H1 (cell line): ENCODE measurements around the gene OR2V2. TPM values are rescaled to one million over a fixed set of nuclear protein-coding genes. Genes with fewer than 3 reads are reported as not detected.

ENCODE experiments used
- CTCF ChIA-PET: fragments of 300-600 bp; sonication (Branson Sonifier 250); formaldehyde crosslinking; loops from one replicate; lab custom pipeline; 2021; ENCODE audit not compliant: partially characterized antibody; lab: Charles Lee
- POLR2A ChIA-PET: fragments of 300-600 bp; sonication (Branson Sonifier 250); formaldehyde crosslinking; loops from one replicate; lab custom pipeline; 2021; ENCODE audit warnings: inconsistent platforms; ENCODE audit not compliant: partially characterized antibody; lab: Charles Lee
- DNase-seq, 2 experiments: peaks; one replicate each; pipeline versions ENCODE4 v3.0.0 to v3.0.0-alpha.2; 2010 to 2022; ENCODE audit warnings: low spot score in 2 of 2, low read depth in 1 of 2, mixed read lengths in 1 of 2
- FAIRE-seq: peaks from 2 replicates; lab custom pipeline; 2011; peaks lifted over from hg19 to GRCh38; lab: Jason Lieb, UNC
- H2AFZ ChIP-seq: 2 replicates; pipeline ENCODE4 v1.8.1; 2012; ENCODE audit warnings: low read length, inconsistent platforms
- H2AK5ac ChIP-seq: 2 replicates; pipeline ENCODE4 v1.6.1; 2013; ENCODE audit warnings: low read depth, low read length
- H2BK120ac ChIP-seq: replicated peaks from 2 replicates; pipeline ENCODE3; 2013; ENCODE audit warnings: low read depth, low read length, inconsistent platforms
- H2BK12ac ChIP-seq: 2 replicates; pipeline ENCODE4 v1.6.1; 2013; ENCODE audit warnings: low read depth, low read length
- H2BK15ac ChIP-seq: 2 replicates; pipeline ENCODE4 v1.6.1; 2013; ENCODE audit warnings: low read length
- H2BK20ac ChIP-seq: 2 replicates; pipeline ENCODE4 v1.6.1; 2013; ENCODE audit warnings: low read length
- H2BK5ac ChIP-seq: 2 replicates; pipeline ENCODE4 v1.6.1; 2013; ENCODE audit warnings: low read depth, low read length
- H3K14ac ChIP-seq: 2 replicates; pipeline ENCODE4 v1.6.1; 2013; ENCODE audit warnings: inconsistent platforms; ENCODE audit not compliant: insufficient read length
- H3K18ac ChIP-seq: 2 replicates; pipeline ENCODE4 v1.6.1; 2013; ENCODE audit warnings: low read length; ENCODE audit errors: extremely low read depth
- H3K23ac ChIP-seq: 2 replicates; pipeline ENCODE4 v1.6.1; 2013; ENCODE audit warnings: inconsistent platforms; ENCODE audit not compliant: insufficient read length
- H3K23me2 ChIP-seq: 2 replicates; pipeline ENCODE4 v1.6.1; 2013; ENCODE audit warnings: low read depth, low read length
- H3K27ac ChIP-seq: 2 replicates; pipeline ENCODE4 v1.6.1; 2011; ENCODE audit warnings: low read depth, low read length, inconsistent platforms
- H3K27me3 ChIP-seq, 4 experiments: replicated peaks in 1 of 4; 1 replicate in 1 of 4; 2 replicates in 3 of 4; pipeline versions ENCODE4 v1.6.1 to v1.8.1; 2011 to 2013; ENCODE audit warnings: low read length in 3 of 4, mild to moderate bottlenecking in 3 of 4, inconsistent platforms in 2 of 4, mixed read lengths in 2 of 4, moderate library complexity in 1 of 4; ENCODE audit not compliant: control insufficient read depth in 3 of 4, insufficient read depth in 3 of 4; ENCODE audit errors: extremely low read depth in 1 of 4
- H3K36me3 ChIP-seq, 4 experiments: 2 replicates each; pipeline versions ENCODE4 v1.6.1 to v1.8.1; 2011 to 2013; ENCODE audit warnings: mild to moderate bottlenecking in 4 of 4, low read length in 3 of 4, moderate library complexity in 2 of 4, control low read depth in 1 of 4, inconsistent platforms in 1 of 4; ENCODE audit not compliant: insufficient read depth in 4 of 4, control insufficient read depth in 2 of 4
- H3K4ac ChIP-seq: replicated peaks from 2 replicates; pipeline ENCODE3; 2013; ENCODE audit warnings: low read length, low read depth, mixed read lengths, inconsistent platforms; ENCODE audit not compliant: insufficient read length
- H3K4me1 ChIP-seq, 4 experiments: replicated peaks in 1 of 4; 1 replicate in 1 of 4; 2 replicates in 3 of 4; pipeline versions ENCODE4 v1.6.1 to v1.8.1; 2011 to 2013; ENCODE audit warnings: low read length in 3 of 4, inconsistent platforms in 2 of 4, mixed read lengths in 1 of 4; ENCODE audit not compliant: insufficient read depth in 4 of 4, control insufficient read depth in 3 of 4
- H3K4me2 ChIP-seq, 2 experiments: 2 replicates each; pipeline versions ENCODE4 v1.6.1 to v1.8.1; 2011 to 2013; ENCODE audit warnings: low read depth in 2 of 2, low read length in 2 of 2, control low read depth in 1 of 2, inconsistent platforms in 1 of 2, mild to moderate bottlenecking in 1 of 2; ENCODE audit not compliant: insufficient read depth in 1 of 2
- H3K4me3 ChIP-seq, 4 experiments: fragments of 200-600, 300-600 bp in 1 of 4; sonication (generic), shearing (Covaris generic), sonication (Bioruptor Twin) in 1 of 4; 2 replicates each; pipeline versions ENCODE4 v1.5.1 to v1.8.1; 2011 to 2016; ENCODE audit warnings: low read length in 4 of 4, low read depth in 3 of 4, control low read depth in 2 of 4, inconsistent platforms in 2 of 4, mild to moderate bottlenecking in 2 of 4, mixed read lengths in 1 of 4, moderate library complexity in 1 of 4; ENCODE audit not compliant: insufficient read depth in 2 of 4; ENCODE audit errors: extremely low read depth in 1 of 4
- H3K56ac ChIP-seq: replicated peaks from 2 replicates; pipeline ENCODE3; 2013; ENCODE audit warnings: low read depth, mild to moderate bottlenecking, mixed read lengths, low read length, inconsistent platforms; ENCODE audit not compliant: insufficient read length
- H3K79me1 ChIP-seq: 2 replicates; pipeline ENCODE4 v1.6.1; 2013; ENCODE audit warnings: low read depth, low read length, control low read depth
- H3K79me2 ChIP-seq, 2 experiments: 2 replicates each; pipeline versions ENCODE4 v1.6.1 to v1.8.1; 2012 to 2013; ENCODE audit warnings: low read length in 2 of 2, mild to moderate bottlenecking in 2 of 2, inconsistent platforms in 1 of 2; ENCODE audit not compliant: insufficient read depth in 2 of 2, control insufficient read depth in 1 of 2
- H3K9ac ChIP-seq, 4 experiments: replicated peaks in 1 of 4; 1 replicate in 1 of 4; 2 replicates in 3 of 4; pipeline versions ENCODE4 v1.6.1 to v1.8.1; 2011 to 2013; ENCODE audit warnings: low read depth in 3 of 4, low read length in 3 of 4, control low read depth in 2 of 4, mild to moderate bottlenecking in 2 of 4, moderate library complexity in 2 of 4, inconsistent platforms in 1 of 4; ENCODE audit errors: extremely low read depth in 1 of 4
- H3K9me3 ChIP-seq, 2 experiments: 2 replicates each; pipeline versions ENCODE4 v1.6.1 to v1.8.1; 2012 to 2013; ENCODE audit warnings: mild to moderate bottlenecking in 2 of 2, moderate library complexity in 2 of 2, control low read depth in 1 of 2, inconsistent platforms in 1 of 2, low read depth in 1 of 2, low read length in 1 of 2, mixed read lengths in 1 of 2; ENCODE audit not compliant: insufficient read depth in 2 of 2
- H4K20me1 ChIP-seq, 2 experiments: replicated peaks in 1 of 2; 2 replicates each; pipeline versions ENCODE3 to v1.8.1; 2011 to 2013; ENCODE audit warnings: inconsistent platforms in 2 of 2, low read length in 2 of 2, mild to moderate bottlenecking in 1 of 2; ENCODE audit not compliant: insufficient read depth in 2 of 2, control insufficient read depth in 1 of 2
- H4K5ac ChIP-seq: 2 replicates; pipeline ENCODE4 v1.6.1; 2013; ENCODE audit warnings: low read length, low read depth, mixed read lengths, inconsistent platforms; ENCODE audit not compliant: insufficient read length
- H4K8ac ChIP-seq: 2 replicates; pipeline ENCODE4 v1.8.0; 2013; ENCODE audit warnings: mild to moderate bottlenecking, moderate library complexity, low read length, inconsistent platforms; ENCODE audit not compliant: insufficient read depth; ENCODE audit errors: extremely low read depth
- H4K91ac ChIP-seq: replicated peaks from 2 replicates; pipeline ENCODE3; 2013; ENCODE audit warnings: low read length, mixed read lengths, inconsistent platforms; ENCODE audit not compliant: insufficient read length
- ASH2L ChIP-seq: fragments of 200-600, 300-600 bp; sonication (generic); IDR thresholded peaks from one replicate; pipeline ENCODE4 v1.7.1; 2017; ENCODE audit warnings: low read length
- CEBPB ChIP-seq: IDR thresholded peaks from 2 replicates; pipeline ENCODE4 v1.6.1; 2012; ENCODE audit warnings: low read depth, low read length
- CHD2 ChIP-seq: IDR thresholded peaks from 2 replicates; pipeline ENCODE4 v1.6.1; 2012; ENCODE audit warnings: low read length, improper control_type of control experiment
- CREB1 ChIP-seq: IDR thresholded peaks from 2 replicates; pipeline ENCODE4 v1.6.1; 2012; ENCODE audit warnings: inconsistent platforms
- EP300 ChIP-seq, 2 experiments: IDR thresholded peaks; 1 replicate in 1 of 2; 2 replicates in 1 of 2; pipeline ENCODE4 v1.6.1; 2011 to 2012; ENCODE audit warnings: low read depth in 2 of 2, low read length in 2 of 2, mild to moderate bottlenecking in 2 of 2, borderline replicate concordance in 1 of 2, inconsistent platforms in 1 of 2, moderate library complexity in 1 of 2
- KDM1A ChIP-seq: fragments of 200-600, 300-600 bp; sonication (generic); IDR thresholded peaks from 2 replicates; pipeline ENCODE4 v1.7.1; 2016; ENCODE audit warnings: mild to moderate bottlenecking, low read length, borderline replicate concordance
- KDM4A ChIP-seq: IDR thresholded peaks from one replicate; pipeline ENCODE4 v1.7.1; 2012; ENCODE audit warnings: low read depth, mild to moderate bottlenecking, moderate library complexity, low read length, inconsistent platforms; ENCODE audit not compliant: severe bottlenecking
- MAFK ChIP-seq: IDR thresholded peaks from 2 replicates; pipeline ENCODE4 v1.6.1; 2012; ENCODE audit warnings: low read depth, mild to moderate bottlenecking, improper control_type of control experiment, low read length
- PHF8 ChIP-seq: fragments of 200-600 bp; sonication (generic); conservative IDR thresholded peaks from 2 replicates; pipeline ENCODE4 v1.7.1; 2012; ENCODE audit warnings: low read depth, mild to moderate bottlenecking, inconsistent platforms, low read length, moderate library complexity
- SAP30 ChIP-seq: fragments of 300-600 bp; sonication (generic); IDR thresholded peaks from 2 replicates; pipeline ENCODE4 v1.7.1; 2012; ENCODE audit warnings: low read length, moderate library complexity, mild to moderate bottlenecking, inconsistent platforms; ENCODE audit not compliant: insufficient read depth, insufficient replicate concordance
- SP4 ChIP-seq: IDR thresholded peaks from 2 replicates; pipeline ENCODE4 v1.6.1; 2012; ENCODE audit warnings: low read length, inconsistent platforms
- TAF1 ChIP-seq: IDR thresholded peaks from 2 replicates; pipeline ENCODE4 v1.6.1; 2011; ENCODE audit warnings: mild to moderate bottlenecking, low read depth, low read length
- WGBS, 2 experiments: shearing (Covaris generic) in 1 of 2; methylation state at CpG; one replicate each; pipeline versions ENCODE4 v1.1.6 to v1.1.7; 2013 to 2015; ENCODE audit warnings: low lambda C conversion rate in 2 of 2, mixed read lengths in 2 of 2, inconsistent platforms in 1 of 2, low coverage in 1 of 2, missing lambda C conversion rate in 1 of 2; ENCODE audit not compliant: insufficient replicate concordance in 2 of 2, insufficient coverage in 1 of 2, insufficient read length in 1 of 2; ENCODE audit errors: extremely low coverage in 1 of 2, missing lambda C conversion rate in 1 of 2; 5-methylcytosine and 5-hydroxymethylcytosine counted together
- polyA plus RNA-seq, 7 experiments: library from polyadenylated mRNA; depleted of rRNA in 3 of 7; stranded (reverse) in 5 of 7; unstranded in 2 of 7; fragments of >200 nt in 5 of 7; fragments of 200-250 nt in 2 of 7; gene quantifications; 1 replicate in 5 of 7; 2 replicates in 1 of 7; 4 replicates in 1 of 7; pipeline versions ENCODE4 v1.2.1 to v1.2.3, GENCODE V29; 2011 to 2013; ENCODE audit warnings: missing spikeins in 2 of 7, mixed read lengths in 2 of 7
- total RNA-seq: library from RNA; stranded (reverse); fragmentation: NEBNext Ultra II Directional; extraction: Animal tissue kit (Norgen Biotek cat#: 25700); gene quantifications from 2 replicates; pipeline ENCODE4 v1.2.1, GENCODE V29; 2021

The OR2V2 gene
- total and polyA plus RNA-seq, 2 of the 8 experiments (the other 6 are each of a cell fraction or from before 2014, with no cell fraction given) = not detected

DNA sequence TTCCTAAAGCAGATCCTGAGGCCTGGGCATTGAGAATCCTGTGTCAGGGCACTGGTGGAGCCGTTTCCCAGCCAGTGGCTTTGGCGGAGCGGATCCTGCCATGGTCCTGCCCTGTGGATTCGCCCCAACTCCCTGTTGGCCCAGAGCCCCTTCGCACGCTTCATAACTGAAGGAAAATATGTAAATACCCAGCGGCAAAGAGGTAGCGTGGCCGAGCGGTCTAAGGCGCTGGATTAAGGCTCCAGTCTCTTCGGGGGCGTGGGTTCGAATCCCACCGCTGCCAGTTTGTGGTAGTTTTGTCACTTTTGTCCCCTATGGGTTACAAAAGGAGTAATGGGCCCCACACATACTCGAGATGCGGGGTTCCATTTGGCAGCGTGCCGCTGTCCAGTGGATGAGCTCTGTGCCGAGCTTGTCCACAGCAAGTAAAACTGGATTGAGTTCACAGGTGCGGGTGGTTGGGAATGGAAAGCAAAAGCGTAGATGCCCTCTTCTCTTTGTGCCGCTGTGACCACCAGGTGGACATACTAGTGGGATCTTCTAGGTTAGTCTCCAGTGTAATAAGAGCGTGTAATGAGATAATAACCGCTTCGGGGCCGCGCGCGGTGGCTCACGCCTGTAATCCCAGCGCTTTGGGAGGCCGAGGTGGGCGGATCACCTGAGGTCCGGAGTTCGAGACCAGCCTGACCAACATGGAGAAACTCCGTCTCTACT is 40.3 kb downstream of the OR2V2 start:
- no peak overlapping the region for H2BK15ac ChIP-seq
- no peak for TF ChIP-seq SAP30
- peak; percentile 4 for TF ChIP-seq KDM4A
- no peak for TF ChIP-seq SP4
- peak; percentile 50; the same call in 1 of the 2 replicates for TF ChIP-seq CEBPB
- TF ChIP-seq EP300 (IDR thresholded peaks at IDR 0.05; ENCODE audit: borderline replicate concordance in 1 of 2, low read depth in 2 of 2, low read length in 2 of 2) = no peak
- no peak for TF ChIP-seq TAF1
- peak; percentile 11; the same call in 1 of the 2 replicates for TF ChIP-seq CREB1
- TF ChIP-seq ASH2L = peak; percentile 80
- no peak for TF ChIP-seq CHD2
- TF ChIP-seq MAFK = peak; percentile 72; the same call in 1 of the 2 replicates
- 0 out of 2 replicates have a peak, but pooled peaks have one; percentile 10 for TF ChIP-seq PHF8
- peak; percentile 81; the same call in 1 of the 2 replicates for TF ChIP-seq KDM1A

More for the DNA sequence above, 40.3 kb downstream of the OR2V2 start:
- H3K23ac ChIP-seq = no peak overlapping the region
- 2% methylated on average over 35 of the region's 37 CpGs; no CpG with 5 or more reads in 1 of the 2 experiments for WGBS, 2 experiments
- no peaks in the 10 kb centered on the region for H3K79me2 ChIP-seq
- peak in 1 of 2 experiments; percentile 97 for DNase-seq
- peak overlapping the region; percentile 69 to 96 for H3K4me2 ChIP-seq
- no peaks in the 10 kb centered on the region for H3K36me3 ChIP-seq
- H2BK12ac ChIP-seq = no peak overlapping the region; the same call in 1 of the 2 replicates
- peak; percentile 24 for FAIRE-seq
- ChIA-PET POLR2A (interaction anchor here (1.0 to 11.9 kb wide), 7 partner anchors 11 to 93 kb away, joined by 3 to 90 read pairs (median 6); partner anchors contain the start of genes RACK1 and TRIM7), CTCF (interaction anchor here (0.6 to 12.3 kb wide), 6 partner anchors 11 to 29 kb away, joined by 3 to 197 read pairs (median 10); partner anchors contain the start of gene TRIM7)
- H4K20me1 ChIP-seq = peaks cover 2 to 4% of the 10 kb centered on the region in 2 experiments
- H2BK120ac ChIP-seq = no peak overlapping the region
- no peak overlapping the region for H2BK20ac ChIP-seq
- H3K4me3 ChIP-seq = peak overlapping the region; percentile 62 to 90 (median 78)
- H4K91ac ChIP-seq = no peak overlapping the region
- H3K9ac ChIP-seq = peak overlapping the region in 1 of 4 experiments; percentile 9; a peak in 2 of 7 replicates
- H3K4me1 ChIP-seq = peaks cover 0 to 11% (median 2%) of the 10 kb centered on the region in 4 experiments; a peak in 4 of 7 replicates
- H3K18ac ChIP-seq = no peak overlapping the region; the same call in 1 of the 2 replicates
- H4K8ac ChIP-seq = peak overlapping the region; percentile 9; the same call in 1 of the 2 replicates
- no peaks in the 10 kb centered on the region for H3K79me1 ChIP-seq
- no peak overlapping the region for H2BK5ac ChIP-seq
- H3K9me3 ChIP-seq = no peaks in the 10 kb centered on the region; a peak in 1 of 4 replicates
- H3K27me3 ChIP-seq = peaks cover 15 to 26% (median 23%) of the 10 kb centered on the region in 4 experiments; a peak in 6 of 7 replicates
- H3K14ac ChIP-seq = no peak overlapping the region
- H2AK5ac ChIP-seq = no peak overlapping the region
- H2AFZ ChIP-seq = 0 out of 2 replicates have a peak overlapping the region, but pooled peaks have one; percentile 21
- H4K5ac ChIP-seq = no peak overlapping the region
- no peak overlapping the region for H3K4ac ChIP-seq
- H3K27ac ChIP-seq = no peak overlapping the region
- no peak overlapping the region for H3K56ac ChIP-seq
- H3K23me2 ChIP-seq = peaks cover 36% of the 10 kb centered on the region
